GM13977 (cell line): ENCODE results near the gene TTC33.

ENCODE experiments used
- DNase-seq: peaks from one replicate; pipeline ENCODE4 v3.0.0; 2012; ENCODE audit warnings: low spot score
- in situ Hi-C: fragments of 300-500 bp; cut with MboI; formaldehyde crosslinking; loops from one replicate; pipeline ENCODE4 v1.12.0; 2022; ENCODE audit warnings: low sequenced_read_pairs, low pct_unique_long_range_greater_than_20kb, mixed read lengths, inconsistent platforms; ENCODE audit not compliant: unreplicated experiment
- TF ChIP-seq, protein P1 (sequence below): IDR thresholded peaks from 2 replicates; pipeline ENCODE4 v1.5.1; 2012; ENCODE audit warnings: mild to moderate bottlenecking, control low read depth; ENCODE audit not compliant: insufficient read depth; ENCODE audit errors: extremely low read depth, missing control alignments

The TTC33 gene

DNA sequence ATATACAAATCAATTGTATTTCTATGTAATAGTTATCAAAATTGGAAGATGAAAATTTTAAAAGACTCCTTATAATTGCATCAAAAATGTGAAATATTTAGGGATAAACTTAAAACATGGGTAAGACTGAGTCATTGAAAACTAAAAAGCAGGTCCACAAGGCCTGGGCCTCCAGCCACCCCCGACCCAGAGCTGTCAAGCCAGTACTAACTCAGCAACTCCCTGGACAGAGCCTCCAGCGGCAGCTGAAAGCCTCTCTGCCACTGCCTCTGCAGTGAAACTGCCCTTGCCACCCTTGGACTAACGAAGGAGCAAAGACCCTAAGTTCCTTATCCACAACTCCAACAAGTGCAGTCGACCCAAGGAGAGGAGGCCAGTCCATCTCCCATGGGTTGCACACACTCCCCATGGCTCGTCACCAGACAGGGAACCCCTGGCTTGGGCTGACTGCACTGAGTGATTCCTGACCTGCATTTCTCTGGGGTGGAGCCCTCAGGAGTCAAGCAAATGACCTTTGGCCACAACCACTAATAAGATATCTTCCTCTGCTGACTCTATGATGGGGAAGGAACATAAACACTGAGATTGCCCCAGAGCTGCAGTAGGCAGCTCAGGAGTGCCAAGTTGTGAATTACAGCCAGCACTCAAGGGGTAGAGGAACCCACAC lies 55.5 kb downstream of the TTC33 start:
- in situ Hi-C loops, result no loop called here
- no peak for DNase-seq
- TF ChIP-seq, protein P1, sequence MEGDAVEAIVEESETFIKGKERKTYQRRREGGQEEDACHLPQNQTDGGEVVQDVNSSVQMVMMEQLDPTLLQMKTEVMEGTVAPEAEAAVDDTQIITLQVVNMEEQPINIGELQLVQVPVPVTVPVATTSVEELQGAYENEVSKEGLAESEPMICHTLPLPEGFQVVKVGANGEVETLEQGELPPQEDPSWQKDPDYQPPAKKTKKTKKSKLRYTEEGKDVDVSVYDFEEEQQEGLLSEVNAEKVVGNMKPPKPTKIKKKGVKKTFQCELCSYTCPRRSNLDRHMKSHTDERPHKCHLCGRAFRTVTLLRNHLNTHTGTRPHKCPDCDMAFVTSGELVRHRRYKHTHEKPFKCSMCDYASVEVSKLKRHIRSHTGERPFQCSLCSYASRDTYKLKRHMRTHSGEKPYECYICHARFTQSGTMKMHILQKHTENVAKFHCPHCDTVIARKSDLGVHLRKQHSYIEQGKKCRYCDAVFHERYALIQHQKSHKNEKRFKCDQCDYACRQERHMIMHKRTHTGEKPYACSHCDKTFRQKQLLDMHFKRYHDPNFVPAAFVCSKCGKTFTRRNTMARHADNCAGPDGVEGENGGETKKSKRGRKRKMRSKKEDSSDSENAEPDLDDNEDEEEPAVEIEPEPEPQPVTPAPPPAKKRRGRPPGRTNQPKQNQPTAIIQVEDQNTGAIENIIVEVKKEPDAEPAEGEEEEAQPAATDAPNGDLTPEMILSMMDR, result no peak

DNA sequence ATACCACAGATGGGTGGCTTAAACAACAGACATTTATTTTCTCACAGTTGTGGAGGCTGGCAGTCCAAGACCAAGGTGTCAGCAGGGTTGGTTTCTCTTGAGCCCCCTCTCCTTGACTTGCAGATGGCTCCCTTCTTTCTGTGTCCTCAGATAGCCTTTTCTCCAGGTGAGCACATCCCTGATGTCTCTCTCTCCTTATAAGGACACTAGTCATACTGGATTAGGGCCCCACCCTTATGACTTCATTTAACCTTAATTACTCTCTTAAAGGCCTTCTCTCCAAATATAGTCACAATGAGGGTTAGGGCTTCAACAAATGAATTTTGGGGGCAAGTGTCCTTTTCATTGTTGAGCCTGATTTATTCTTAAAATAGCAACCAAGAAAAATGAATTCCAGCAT lies 61.3 kb downstream of the TTC33 start:
- no peak for DNase-seq
- TF ChIP-seq, protein P1, result no peak
- in situ Hi-C loops, result loop anchor here (25.0 kb wide), 1 partner anchor 982 kb away; no protein-coding TSS in a partner anchor

DNA sequence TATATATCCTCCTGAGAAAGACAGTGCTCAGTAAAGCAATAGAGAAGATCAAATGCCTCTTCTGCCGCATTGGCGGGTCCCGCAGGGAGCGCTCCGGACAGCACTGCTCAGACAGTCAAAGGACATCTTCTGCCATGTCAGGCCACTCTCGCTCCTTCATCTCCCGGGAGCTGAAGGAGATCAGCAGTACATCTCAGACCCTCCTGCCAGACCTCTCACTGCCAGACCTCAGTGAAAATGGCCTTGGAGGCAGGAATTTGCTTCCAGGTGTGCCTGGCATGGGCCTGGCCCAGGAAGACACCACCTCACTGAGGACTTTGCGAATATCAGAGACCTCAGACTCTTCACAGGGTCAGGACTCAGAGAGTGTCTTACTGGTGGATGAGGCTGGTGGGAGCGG lies 63.9 kb downstream of the TTC33 start:
- no peak for DNase-seq
- TF ChIP-seq, protein P1, result no peak
- in situ Hi-C loops, result loop anchor here (25.0 kb wide), 1 partner anchor 980 kb away; no protein-coding TSS in a partner anchor

DNA sequence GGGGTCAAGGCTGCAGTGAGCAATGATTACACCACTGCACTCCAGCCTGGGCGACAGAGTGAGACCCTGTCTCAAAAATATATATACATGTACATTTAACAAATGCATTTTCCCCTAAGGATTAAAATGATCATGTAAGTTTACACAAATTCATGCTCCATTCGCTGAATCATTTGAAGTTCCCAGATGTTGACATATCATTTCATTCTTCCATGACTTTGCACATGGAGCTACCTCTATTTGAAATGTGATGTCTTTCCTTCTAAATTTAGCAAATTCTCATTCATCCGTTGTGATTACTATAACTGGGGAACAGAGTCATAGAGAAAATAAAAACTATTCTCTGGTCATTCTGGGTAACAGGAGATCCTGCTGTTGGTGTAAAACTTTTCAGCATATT lies 65.5 kb downstream of the TTC33 start:
- TF ChIP-seq, protein P1, result no peak
- no peak for DNase-seq
- in situ Hi-C loops, result loop anchor here (25.0 kb wide), 1 partner anchor 978 kb away; no protein-coding TSS in a partner anchor

DNA sequence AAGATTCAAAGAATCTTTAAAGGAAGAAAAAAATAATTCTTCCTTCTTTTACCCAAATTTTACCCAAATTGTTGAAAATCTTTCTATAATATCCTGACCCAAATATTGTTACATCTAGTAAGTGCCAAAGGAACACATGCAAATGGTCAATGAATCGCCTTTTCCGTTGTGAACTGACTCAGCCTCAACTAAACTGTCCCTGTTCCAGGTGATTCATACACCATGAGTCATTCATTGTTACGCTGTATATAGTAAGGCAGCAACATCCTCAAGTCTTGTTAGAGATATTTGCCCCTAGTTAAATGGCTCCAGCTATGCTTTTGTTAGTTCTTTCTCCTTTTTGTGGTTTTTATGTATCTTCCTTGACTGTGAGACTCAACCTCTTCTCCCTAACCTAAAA lies 66.3 kb downstream of the TTC33 start:
- DNase-seq, result no peak
- in situ Hi-C loops, result loop anchor here (10.0 to 25.0 kb wide), 2 partner anchors 735 to 977 kb away; no protein-coding TSS in a partner anchor
- TF ChIP-seq, protein P1, result no peak

DNA sequence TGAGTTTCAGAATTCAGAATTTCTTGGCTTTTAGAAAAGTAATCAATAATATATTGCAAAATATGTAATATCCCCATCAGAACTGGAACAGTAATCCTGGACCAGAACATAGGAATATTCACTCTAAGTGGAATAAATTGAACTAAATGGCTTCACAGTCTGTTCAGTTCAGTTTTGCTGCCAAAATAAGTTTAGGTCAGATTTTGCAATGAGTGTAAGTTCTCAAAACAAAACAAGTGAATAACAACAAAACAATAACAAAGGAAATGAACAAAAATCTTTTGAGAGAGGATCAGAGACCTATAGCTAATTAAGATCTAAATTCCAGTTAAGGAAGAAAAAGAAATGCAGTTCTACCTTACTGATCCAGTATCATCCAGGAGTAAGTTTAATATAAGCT lies 66.8 kb downstream of the TTC33 start:
- in situ Hi-C loops, result loop anchor here (10.0 to 25.0 kb wide), 2 partner anchors 734 to 977 kb away; no protein-coding TSS in a partner anchor
- TF ChIP-seq, protein P1, result no peak
- DNase-seq, result no peak
